Progenitor cell of endocrine pancreas (in vitro differentiated cells): Measurements from ENCODE around the gene CSNK2A3. TPM values are rescaled to one million over a fixed set of nuclear protein-coding genes. Genes with fewer than 3 reads are reported as not detected.

Source experiments
- DNase-seq: peaks from one replicate; pipeline ENCODE4 v3.0.0; 2021; ENCODE audit warnings: low spot score; ENCODE audit not compliant: unreplicated experiment
- H3K27ac Mint-ChIP-seq: 2 replicates; pipeline ENCODE4 v1.8.0; 2021; ENCODE audit warnings: mild to moderate bottlenecking, moderate library complexity, mixed read lengths
- H3K27me3 Mint-ChIP-seq: 2 replicates; pipeline ENCODE4 v1.8.0; 2021; ENCODE audit warnings: mixed read lengths
- H3K36me3 Mint-ChIP-seq: 2 replicates; pipeline ENCODE4 v1.8.0; 2022; ENCODE audit warnings: mixed read lengths; ENCODE audit not compliant: insufficient read depth
- H3K4me1 Mint-ChIP-seq: 2 replicates; pipeline ENCODE4 v1.8.0; 2021; ENCODE audit warnings: low read depth, mixed read lengths
- H3K4me3 Mint-ChIP-seq: 2 replicates; pipeline ENCODE4 v1.8.0; 2021; ENCODE audit warnings: low read depth, mild to moderate bottlenecking, moderate library complexity, mixed read lengths
- H3K9me3 Mint-ChIP-seq: 2 replicates; pipeline ENCODE4 v1.8.0; 2021; ENCODE audit warnings: low read depth, mixed read lengths
- CTCF ChIP-seq: fragments of 200-600 bp; sonication (generic); IDR thresholded peaks from one replicate; pipeline ENCODE4 v1.5.0; 2021; ENCODE audit warnings: antibody characterized with exemption, mild to moderate bottlenecking; ENCODE audit not compliant: unreplicated experiment
- total RNA-seq: library from RNA; stranded (reverse); gene quantifications from 2 replicates; pipeline ENCODE4 v1.2.1, GENCODE V29; 2021

Gene CSNK2A3
- total RNA-seq, 1 donor from 2014 or later, result 1.3 TPM

GRCh38 chr11:11379661-11380060 lies 26.6 kb upstream of the CSNK2A3 start:
- H3K36me3 Mint-ChIP-seq, result no peaks in the 10 kb centered on the region
- peaks cover 3% of the 10 kb centered on the region for H3K4me1 Mint-ChIP-seq
- no peaks in the 10 kb centered on the region for H3K9me3 Mint-ChIP-seq
- H3K27ac Mint-ChIP-seq, result no peak overlapping the region
- no peak overlapping the region for H3K4me3 Mint-ChIP-seq
- DNase-seq, result no peak
- no peak for TF ChIP-seq CTCF
- H3K27me3 Mint-ChIP-seq, result no peaks in the 10 kb centered on the region

- H3K4me3 Mint-ChIP-seq, result no peak overlapping the region
- TF ChIP-seq CTCF, result no peak
- H3K36me3 Mint-ChIP-seq, result no peaks in the 10 kb centered on the region
- no peak for DNase-seq
- no peaks in the 10 kb centered on the region for H3K9me3 Mint-ChIP-seq
- H3K4me1 Mint-ChIP-seq, result peaks cover 10% of the 10 kb centered on the region
- H3K27me3 Mint-ChIP-seq, result no peaks in the 10 kb centered on the region
- H3K27ac Mint-ChIP-seq, result no peak overlapping the region
Measured at GRCh38 chr11:11378184-11378940, 25.3 kb upstream of the CSNK2A3 start.

- H3K27me3 Mint-ChIP-seq, result no peaks in the 10 kb centered on the region
- H3K27ac Mint-ChIP-seq, result no peak overlapping the region
- no peak for DNase-seq
- peaks cover 10% of the 10 kb centered on the region for H3K4me1 Mint-ChIP-seq
- H3K36me3 Mint-ChIP-seq, result no peaks in the 10 kb centered on the region
- no peak overlapping the region for H3K4me3 Mint-ChIP-seq
- no peaks in the 10 kb centered on the region for H3K9me3 Mint-ChIP-seq
- TF ChIP-seq CTCF, result no peak
Measured at GRCh38 chr11:11374358-11375148, 21.5 kb upstream of the CSNK2A3 start.

GRCh38 chr11:11373934-11374333 lies 20.9 kb upstream of the CSNK2A3 start:
- DNase-seq, result no peak
- no peak overlapping the region for H3K4me3 Mint-ChIP-seq
- peaks cover 10% of the 10 kb centered on the region for H3K4me1 Mint-ChIP-seq
- no peak overlapping the region for H3K27ac Mint-ChIP-seq
- H3K27me3 Mint-ChIP-seq, result no peaks in the 10 kb centered on the region
- H3K9me3 Mint-ChIP-seq, result no peaks in the 10 kb centered on the region
- H3K36me3 Mint-ChIP-seq, result no peaks in the 10 kb centered on the region
- no peak for TF ChIP-seq CTCF

- H3K4me1 Mint-ChIP-seq, result peaks cover 10% of the 10 kb centered on the region
- no peak for TF ChIP-seq CTCF
- H3K4me3 Mint-ChIP-seq, result no peak overlapping the region
- H3K27me3 Mint-ChIP-seq, result no peaks in the 10 kb centered on the region
- H3K9me3 Mint-ChIP-seq, result no peaks in the 10 kb centered on the region
- DNase-seq, result no peak
- H3K36me3 Mint-ChIP-seq, result no peaks in the 10 kb centered on the region
- H3K27ac Mint-ChIP-seq, result no peak overlapping the region
Measured at GRCh38 chr11:11372461-11372860, 19.4 kb upstream of the CSNK2A3 start.
